ENCODE data around the gene PHRF1.

Gene PHRF1

DNA sequence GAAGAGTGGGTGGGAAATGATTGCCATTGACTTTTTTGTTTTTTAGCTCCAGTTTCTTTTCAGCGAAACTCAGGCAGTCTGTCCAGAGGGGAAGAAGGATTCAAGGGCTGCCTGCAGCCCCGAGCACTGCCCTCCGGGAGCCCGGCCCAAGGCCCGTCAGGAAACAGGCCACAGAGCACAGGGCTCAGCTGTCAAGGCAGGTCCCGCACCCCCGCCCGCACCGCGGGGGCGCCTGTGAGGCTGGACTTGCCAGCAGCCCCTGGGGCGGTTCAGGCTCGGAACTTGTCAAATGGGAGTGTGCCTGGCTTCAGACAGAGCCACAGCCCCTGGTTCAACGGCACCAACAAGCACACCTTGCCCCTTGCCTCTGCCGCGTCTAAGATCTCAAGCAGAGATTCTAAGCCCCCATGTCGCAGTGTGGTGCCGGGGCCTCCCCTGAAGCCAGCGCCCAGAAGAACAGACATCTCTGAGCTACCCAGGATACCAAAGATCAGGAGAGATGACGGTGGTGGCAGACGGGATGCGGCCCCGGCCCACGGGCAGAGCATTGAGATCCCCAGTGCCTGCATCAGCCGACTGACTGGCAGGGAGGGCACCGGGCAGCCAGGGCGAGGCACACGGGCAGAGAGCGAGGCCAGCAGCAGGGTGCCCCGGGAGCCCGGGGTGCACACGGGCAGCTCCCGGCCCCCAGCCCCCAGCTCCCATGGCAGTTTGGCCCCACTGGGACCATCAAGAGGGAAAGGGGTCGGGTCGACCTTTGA, 30.9 kb downstream of the PHRF1 start:
- Histone ChIP-seq H3K9ac (no peak overlapping the region), H3K4me1 (peaks cover 19% of the 10 kb centered on the region), H3K36me3 (peaks cover 100% of the 10 kb centered on the region), H3K4me2 (no peak overlapping the region), H3K4me3 (no peak overlapping the region), H3K27ac (no peak overlapping the region), H4K20me1 (peaks cover 100% of the 10 kb centered on the region), H3K27me3 (no peaks in the 10 kb centered on the region), H3K9me3 (no peaks in the 10 kb centered on the region)
- TF ChIP-seq Cebpa-rat (IDR thresholded peaks at IDR 0.05) = no peak

DNA sequence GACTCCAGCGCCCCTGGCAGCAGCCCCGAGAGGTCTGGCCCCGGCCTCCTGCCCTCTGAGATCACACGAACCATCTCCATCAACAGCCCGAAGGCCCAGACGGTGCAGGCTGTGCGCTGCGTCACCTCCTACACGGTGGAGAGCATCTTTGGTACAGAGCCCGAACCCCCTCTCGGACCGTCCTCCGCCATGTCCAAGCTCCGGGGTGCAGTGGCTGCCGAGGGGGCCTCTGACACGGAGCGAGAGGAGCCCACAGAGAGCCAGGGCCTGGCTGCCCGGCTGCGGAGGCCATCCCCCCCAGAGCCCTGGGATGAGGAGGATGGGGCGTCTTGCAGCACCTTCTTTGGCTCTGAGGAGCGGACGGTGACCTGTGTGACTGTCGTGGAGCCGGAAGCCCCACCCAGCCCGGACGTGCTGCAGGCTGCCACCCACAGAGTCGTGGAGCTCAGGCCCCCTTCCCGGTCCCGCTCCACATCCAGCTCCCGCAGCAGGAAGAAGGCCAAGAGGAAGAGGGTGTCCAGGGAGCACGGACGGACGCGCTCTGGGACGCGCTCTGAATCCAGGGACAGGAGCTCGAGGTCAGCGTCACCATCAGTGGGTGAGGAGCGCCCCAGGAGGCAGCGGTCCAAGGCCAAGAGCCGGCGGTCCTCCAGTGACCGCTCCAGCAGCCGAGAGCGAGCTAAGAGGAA, 31.8 kb downstream of the PHRF1 start:
- peaks cover 28% of the 10 kb centered on the region for H3K4me1 ChIP-seq

DNA sequence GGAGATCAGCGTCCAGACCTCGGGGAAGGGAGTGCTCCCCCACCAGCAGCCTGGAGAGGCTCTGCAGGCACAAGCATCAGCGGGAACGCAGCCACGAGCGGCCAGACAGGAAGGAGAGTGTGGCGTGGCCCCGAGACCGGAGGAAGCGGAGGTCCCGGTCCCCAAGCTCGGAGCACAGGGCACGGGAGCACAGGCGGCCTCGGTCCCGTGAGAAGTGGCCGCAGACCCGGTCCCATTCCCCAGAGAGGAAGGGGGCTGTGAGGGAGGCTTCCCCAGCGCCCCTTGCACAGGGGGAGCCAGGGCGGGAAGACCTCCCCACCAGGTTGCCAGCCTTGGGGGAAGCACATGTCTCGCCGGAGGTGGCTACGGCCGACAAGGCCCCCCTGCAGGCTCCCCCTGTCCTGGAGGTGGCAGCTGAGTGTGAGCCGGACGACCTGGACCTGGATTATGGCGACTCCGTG, 32.6 kb downstream of the PHRF1 start:
- peak overlapping the region; percentile 34; the same call in 1 of the 2 replicates for H3K9ac ChIP-seq
- H3K9me3 ChIP-seq = no peaks in the 10 kb centered on the region
- H3K4me2 ChIP-seq = peak overlapping the region; percentile 43
- peaks cover 33% of the 10 kb centered on the region for H3K4me1 ChIP-seq
- TF ChIP-seq Cebpa-rat (IDR thresholded peaks at IDR 0.05) = no peak
- no peaks in the 10 kb centered on the region for H3K27me3 ChIP-seq
- no peak overlapping the region for H3K4me3 ChIP-seq
- peak overlapping the region; percentile 59 for H3K27ac ChIP-seq
- peaks cover 99% of the 10 kb centered on the region for H4K20me1 ChIP-seq
- peaks cover 96% of the 10 kb centered on the region for H3K36me3 ChIP-seq

More for the DNA sequence above, 31.8 kb downstream of the PHRF1 start:
- Histone ChIP-seq H3K36me3 (peaks cover 100% of the 10 kb centered on the region), H3K4me2 (peak overlapping the region; percentile 43), H3K4me3 (no peak overlapping the region), H3K9ac (0 out of 2 replicates have a peak overlapping the region, but pooled peaks have one; percentile 34), H3K9me3 (no peaks in the 10 kb centered on the region), H3K27ac (peak overlapping the region; percentile 59), H3K27me3 (no peaks in the 10 kb centered on the region), H4K20me1 (peaks cover 100% of the 10 kb centered on the region)
- TF ChIP-seq Cebpa-rat (IDR thresholded peaks at IDR 0.05) = no peak

DNA sequence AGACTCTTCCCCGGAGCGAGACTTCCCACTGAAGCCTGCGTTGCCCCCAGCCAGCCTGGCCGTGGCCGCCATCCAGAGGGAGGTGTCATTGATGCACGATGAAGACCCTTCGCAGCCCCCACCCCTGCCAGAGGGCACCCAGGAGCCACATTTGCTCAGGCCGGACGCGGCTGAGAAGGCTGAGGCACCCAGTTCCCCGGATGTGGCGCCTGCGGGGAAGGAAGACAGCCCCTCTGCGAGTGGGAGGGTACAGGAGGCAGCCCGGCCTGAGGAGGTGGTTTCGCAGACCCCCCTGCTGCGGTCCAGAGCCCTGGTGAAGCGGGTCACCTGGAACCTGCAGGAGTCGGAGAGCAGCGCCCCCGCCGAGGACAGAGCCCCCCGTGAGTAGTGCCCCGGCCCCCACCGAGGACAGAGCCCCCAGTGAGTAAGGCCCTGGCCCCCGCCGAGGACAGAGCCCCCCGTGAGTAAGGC, 33.1 kb downstream of the PHRF1 start:
- H3K9ac ChIP-seq = no peak overlapping the region
- H4K20me1 ChIP-seq = peaks cover 99% of the 10 kb centered on the region
- no peak overlapping the region; the same call in 1 of the 2 replicates for H3K27ac ChIP-seq
- TF ChIP-seq Cebpa-rat (IDR thresholded peaks at IDR 0.05) = no peak
- H3K4me3 ChIP-seq = no peak overlapping the region
- no peak overlapping the region for H3K4me2 ChIP-seq
- H3K9me3 ChIP-seq = no peaks in the 10 kb centered on the region
- H3K4me1 ChIP-seq = peaks cover 38% of the 10 kb centered on the region
- H3K36me3 ChIP-seq = peaks cover 95% of the 10 kb centered on the region
- no peaks in the 10 kb centered on the region for H3K27me3 ChIP-seq

DNA sequence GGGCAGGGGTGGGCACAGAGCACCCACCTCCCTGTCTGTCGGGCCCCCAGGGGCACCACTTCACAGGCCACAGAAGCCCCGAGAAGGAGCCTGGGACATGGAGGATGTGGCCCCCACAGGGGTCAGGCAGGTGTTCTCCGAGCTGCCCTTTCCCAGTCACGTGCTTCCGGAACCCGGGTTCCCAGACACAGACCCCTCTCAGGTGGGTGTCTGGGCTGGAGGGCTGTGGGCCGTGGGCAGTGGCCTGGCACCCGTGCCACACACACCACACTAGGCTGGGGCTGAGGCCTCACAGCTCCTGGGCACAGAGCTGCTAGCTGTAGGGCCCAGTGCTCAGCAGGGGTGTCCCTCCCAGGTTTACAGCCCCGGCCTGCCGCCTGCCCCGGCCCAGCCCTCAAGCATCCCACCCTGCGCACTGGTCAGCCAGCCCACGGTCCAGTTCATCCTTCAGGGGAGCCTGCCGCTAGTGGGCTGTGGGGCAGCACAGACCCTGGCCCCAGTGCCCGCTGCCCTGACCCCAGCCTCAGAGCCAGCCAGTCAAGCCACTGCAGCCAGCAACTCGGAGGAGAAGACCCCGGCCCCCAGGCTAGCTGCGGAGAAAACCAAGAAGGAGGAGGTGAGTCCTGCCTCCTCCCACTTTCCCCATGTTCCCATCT, 34.0 kb downstream of the PHRF1 start:
- H3K27me3 ChIP-seq = no peaks in the 10 kb centered on the region
- peaks cover 99% of the 10 kb centered on the region for H4K20me1 ChIP-seq
- H3K27ac ChIP-seq = no peak overlapping the region
- peaks cover 92% of the 10 kb centered on the region for H3K36me3 ChIP-seq
- H3K4me1 ChIP-seq = peaks cover 47% of the 10 kb centered on the region
- H3K4me2 ChIP-seq = no peak overlapping the region
- H3K4me3 ChIP-seq = no peak overlapping the region
- no peak overlapping the region for H3K9ac ChIP-seq
- no peak for TF ChIP-seq Cebpa-rat (IDR thresholded peaks at IDR 0.05)
- H3K9me3 ChIP-seq = no peaks in the 10 kb centered on the region

DNA sequence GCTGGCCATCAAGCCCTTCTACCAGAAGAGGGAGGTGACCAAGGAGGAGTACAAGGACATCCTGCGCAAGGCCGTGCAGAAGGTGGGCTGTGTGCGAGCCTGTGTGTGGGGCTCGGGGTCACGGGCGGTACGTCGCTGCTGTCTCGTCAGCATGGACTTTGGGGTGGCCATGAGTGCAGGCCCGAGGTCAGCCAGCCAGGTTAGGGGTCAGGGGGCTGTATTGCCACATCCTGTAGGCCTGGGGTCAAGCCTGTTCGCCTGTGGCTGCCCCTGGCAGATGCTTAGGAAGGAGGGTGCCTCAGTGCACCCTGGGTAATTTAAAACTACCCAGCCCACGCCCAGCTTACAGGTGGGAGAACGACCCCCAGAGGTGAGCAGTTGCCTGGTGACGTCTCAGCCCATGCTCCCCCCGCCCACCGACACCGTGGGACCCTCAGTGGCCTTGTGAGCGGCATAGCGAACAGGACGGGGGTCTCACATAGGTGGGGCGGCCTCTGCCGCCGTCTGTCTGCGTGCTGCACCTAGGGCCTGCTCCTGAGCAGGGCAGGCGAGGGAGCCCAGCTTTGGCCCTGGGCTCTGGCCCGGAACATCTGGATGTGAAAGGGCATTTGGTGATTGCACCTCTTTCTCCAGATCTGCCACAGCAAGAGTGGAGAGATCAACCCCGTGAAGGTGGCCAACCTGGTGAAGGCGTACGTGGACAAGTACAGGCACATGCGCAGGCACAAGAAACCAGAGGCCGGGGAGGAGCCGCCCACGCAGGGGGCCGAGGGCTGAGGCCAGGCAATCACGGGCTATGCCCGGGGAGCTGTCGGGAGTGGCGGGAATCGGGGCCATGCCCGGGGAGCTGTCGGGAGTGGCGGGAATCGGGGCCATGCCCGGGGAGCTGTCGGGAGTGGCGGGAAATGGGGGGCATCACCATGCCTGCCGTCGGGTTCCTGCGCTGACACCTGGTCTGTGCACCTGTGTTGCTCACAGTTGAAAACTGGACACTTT, 35.0 kb downstream of the PHRF1 start:
- no peak overlapping the region for H3K4me2 ChIP-seq
- peaks cover 92% of the 10 kb centered on the region for H4K20me1 ChIP-seq
- peaks cover 82% of the 10 kb centered on the region for H3K36me3 ChIP-seq
- peaks cover 52% of the 10 kb centered on the region for H3K4me1 ChIP-seq
- H3K4me3 ChIP-seq = no peak overlapping the region
- no peaks in the 10 kb centered on the region for H3K27me3 ChIP-seq
- H3K9me3 ChIP-seq = no peaks in the 10 kb centered on the region
- no peak overlapping the region for H3K9ac ChIP-seq
- TF ChIP-seq Cebpa-rat (IDR thresholded peaks at IDR 0.05) = no peak
- no peak overlapping the region for H3K27ac ChIP-seq

DNA sequence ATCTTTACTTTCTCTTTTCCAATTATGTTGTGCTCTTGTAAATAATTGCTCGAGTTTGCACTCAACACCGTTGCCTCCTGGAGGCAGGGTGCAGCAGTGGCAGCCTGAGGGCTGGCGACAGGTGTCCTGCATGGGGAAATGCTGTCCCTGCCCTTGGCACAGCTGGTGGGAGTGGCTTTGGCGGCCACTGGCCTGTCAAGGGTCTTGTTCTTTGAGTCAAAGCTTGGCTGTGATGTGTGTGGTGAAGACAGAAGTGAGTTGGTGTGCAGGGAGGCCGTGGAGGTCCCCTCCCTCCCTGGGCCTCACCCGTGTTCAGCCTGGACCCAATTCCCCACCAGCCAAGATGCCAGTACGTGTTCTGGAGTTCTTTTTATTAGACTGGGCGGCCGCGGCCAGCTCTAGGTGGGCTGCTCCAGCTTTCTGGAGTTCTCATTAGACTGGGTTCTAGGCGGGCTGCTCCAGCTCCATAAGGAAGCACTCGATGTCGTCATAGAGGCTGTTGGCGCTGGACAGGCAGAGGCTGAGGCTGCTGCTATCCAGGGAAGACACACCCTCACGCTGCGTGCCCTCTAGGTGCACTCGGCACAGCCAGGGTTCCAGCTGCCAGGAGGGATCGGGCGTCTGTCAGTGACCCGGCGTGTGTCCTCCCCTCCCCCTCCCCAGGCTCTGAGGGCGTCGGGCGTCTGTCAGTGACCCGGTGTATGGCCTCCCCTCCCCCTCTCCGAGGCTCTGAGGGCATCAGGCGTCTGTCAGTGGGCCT, 36.1 kb downstream of the PHRF1 start:
- Histone ChIP-seq H3K27ac (no peak overlapping the region), H4K20me1 (peaks cover 81% of the 10 kb centered on the region), H3K36me3 (peaks cover 71% of the 10 kb centered on the region), H3K4me2 (no peak overlapping the region), H3K4me1 (peaks cover 63% of the 10 kb centered on the region), H3K27me3 (no peaks in the 10 kb centered on the region), H3K4me3 (no peak overlapping the region), H3K9ac (no peak overlapping the region), H3K9me3 (no peaks in the 10 kb centered on the region)
- no peak for TF ChIP-seq Cebpa-rat (IDR thresholded peaks at IDR 0.05)

DNA sequence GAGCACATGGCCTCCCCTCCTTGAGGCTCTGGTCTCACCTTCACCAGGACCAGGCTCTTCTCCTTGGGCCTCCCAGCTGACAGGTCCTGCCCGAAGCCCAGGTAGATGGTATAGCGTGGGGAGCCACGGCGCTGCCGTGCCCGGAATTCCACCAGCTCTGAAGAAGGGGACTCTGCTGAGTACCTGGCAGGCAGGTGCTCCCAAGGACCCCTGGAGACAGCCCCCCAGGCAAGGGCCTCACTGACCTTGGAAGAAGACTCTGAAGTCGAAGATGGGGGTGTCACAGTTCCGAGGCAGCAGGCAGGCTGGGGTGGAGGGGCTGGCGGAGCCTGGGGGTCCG, 36.7 kb downstream of the PHRF1 start:
- Histone ChIP-seq H3K4me2 (no peak overlapping the region), H3K4me1 (peaks cover 59% of the 10 kb centered on the region)

More for the DNA sequence above, 36.7 kb downstream of the PHRF1 start:
- Histone ChIP-seq H4K20me1 (peaks cover 75% of the 10 kb centered on the region), H3K9ac (no peak overlapping the region), H3K27ac (no peak overlapping the region), H3K4me3 (no peak overlapping the region), H3K27me3 (no peaks in the 10 kb centered on the region), H3K36me3 (peaks cover 68% of the 10 kb centered on the region), H3K9me3 (no peaks in the 10 kb centered on the region)
- no peak for TF ChIP-seq Cebpa-rat (IDR thresholded peaks at IDR 0.05)
